HG02852 (cell line): ENCODE measurements around the gene H6PD.
A peak's percentile ranks its signal among the peaks of the same experiment; 100 is the strongest.

Experiments used
- ATAC-seq: cut with Tn5 transposase; IDR thresholded peaks from one replicate; pipeline ENCODE4 v1.9.1; 2021; ENCODE audit warnings: mild to moderate bottlenecking, moderate library complexity; ENCODE audit not compliant: unreplicated experiment

The H6PD gene

GRCh38 chr1:9275567-9276034 lies 41.0 kb downstream of the H6PD start:
- peak; percentile 78 for ATAC-seq

DNA sequence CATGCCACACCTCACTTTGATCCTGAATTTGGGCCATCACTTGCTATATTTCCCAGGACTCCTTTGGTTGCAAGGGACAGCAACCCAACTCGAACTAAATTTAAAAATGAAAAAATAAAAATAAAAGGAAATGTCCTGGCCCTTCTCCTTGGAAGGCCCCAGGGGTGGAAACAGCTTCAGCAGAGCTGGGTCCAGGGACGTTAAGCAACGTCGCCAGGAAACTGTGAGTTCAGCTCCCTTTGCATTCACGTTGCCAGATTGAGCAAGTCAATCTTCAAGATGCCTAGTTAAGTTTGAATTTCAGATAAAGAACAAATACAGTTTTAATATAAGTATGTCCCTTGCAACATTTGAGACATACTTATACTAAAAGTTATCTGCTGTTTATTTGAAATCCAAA lies 43.5 kb downstream of the H6PD start:
- ATAC-seq = no peak

- ATAC-seq = no peak
These were observed 44.1 kb downstream of the H6PD start for GRCh38 chr1:9278585-9279153.

- no peak for ATAC-seq
These were observed 44.7 kb downstream of the H6PD start for GRCh38 chr1:9279172-9279840.

DNA sequence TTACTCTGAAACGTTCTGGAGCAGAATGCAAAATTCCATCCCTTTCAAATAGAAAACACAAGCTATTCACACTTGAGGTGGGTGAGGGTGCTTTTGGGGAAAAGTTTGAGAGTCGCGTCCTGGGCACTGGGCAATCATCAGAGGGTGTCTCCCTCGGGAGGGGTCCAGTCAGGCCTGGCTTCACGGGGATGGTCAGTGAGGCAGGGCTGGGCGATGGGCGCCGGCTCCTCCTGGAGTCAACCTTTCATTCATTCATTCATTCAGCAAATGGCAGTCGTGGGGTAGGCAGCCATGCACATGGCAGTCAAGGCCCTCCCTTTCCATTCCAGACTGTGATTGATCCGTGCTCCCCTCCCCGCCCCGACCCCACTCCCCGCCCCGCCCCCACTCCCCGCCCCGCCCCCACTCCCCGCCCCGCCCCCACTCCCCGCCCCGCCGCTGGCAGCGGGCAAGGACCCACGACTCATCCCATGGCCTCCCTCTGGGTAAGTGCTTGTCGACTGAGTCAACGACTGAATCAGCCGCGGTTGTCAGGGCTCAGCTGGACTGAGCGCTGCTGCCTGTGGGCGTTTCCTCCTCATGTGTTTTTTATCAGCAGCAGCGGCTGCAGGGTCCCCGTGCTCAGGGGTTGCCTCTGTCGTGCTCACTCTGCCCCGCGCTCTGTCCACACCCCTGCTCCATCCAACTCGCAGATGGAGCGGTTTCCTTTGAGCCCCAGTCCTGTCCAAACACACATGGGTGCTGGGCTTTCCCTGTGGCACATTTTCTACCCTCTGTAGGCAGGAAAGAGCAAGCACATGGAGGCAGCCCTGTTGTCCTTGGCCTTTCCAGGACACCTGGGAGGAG lies 45.7 kb downstream of the H6PD start:
- no peak for ATAC-seq

- ATAC-seq = no peak
These were observed 46.7 kb downstream of the H6PD start for GRCh38 chr1:9281071-9281827.

GRCh38 chr1:9281908-9282695 lies 47.5 kb downstream of the H6PD start:
- no peak for ATAC-seq

DNA sequence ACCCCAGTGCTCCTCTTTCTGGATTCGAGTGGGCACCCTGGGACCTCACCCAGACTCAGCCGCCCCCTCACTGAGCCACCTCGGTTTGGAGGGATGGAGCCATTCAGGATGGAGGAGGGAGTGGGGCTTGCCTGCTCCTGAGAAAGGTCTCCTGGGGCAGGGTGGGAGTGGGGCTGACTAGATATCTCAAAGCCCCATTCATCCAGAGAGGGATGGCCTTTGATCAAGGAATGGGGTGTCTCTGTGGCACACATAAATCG lies 48.1 kb downstream of the H6PD start:
- no peak for ATAC-seq

- ATAC-seq = no peak
These were observed 49.5 kb downstream of the H6PD start for GRCh38 chr1:9284061-9284460.

GRCh38 chr1:9286556-9286955 lies 52.0 kb downstream of the H6PD start:
- ATAC-seq = no peak

DNA sequence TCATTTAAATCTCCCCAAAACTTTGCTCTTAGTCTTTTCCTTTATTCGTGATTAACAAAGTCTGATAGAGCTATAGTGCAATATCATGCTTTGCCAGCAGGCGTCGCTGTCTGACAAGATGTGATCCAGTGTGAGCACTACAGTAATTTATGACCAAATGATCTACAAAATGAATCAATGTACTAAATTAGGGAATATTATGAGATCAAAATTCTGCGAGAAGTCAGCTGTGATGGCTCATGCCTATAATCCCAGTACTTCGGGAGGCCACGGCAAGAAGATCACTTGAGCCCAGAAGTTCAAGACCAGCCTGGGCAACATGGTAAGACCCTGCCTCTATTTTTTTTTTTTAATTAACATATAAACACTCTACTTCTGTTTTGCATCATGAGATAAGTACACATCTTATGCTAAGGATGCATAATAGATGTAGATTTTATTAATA lies 54.5 kb downstream of the H6PD start:
- ATAC-seq = no peak

DNA sequence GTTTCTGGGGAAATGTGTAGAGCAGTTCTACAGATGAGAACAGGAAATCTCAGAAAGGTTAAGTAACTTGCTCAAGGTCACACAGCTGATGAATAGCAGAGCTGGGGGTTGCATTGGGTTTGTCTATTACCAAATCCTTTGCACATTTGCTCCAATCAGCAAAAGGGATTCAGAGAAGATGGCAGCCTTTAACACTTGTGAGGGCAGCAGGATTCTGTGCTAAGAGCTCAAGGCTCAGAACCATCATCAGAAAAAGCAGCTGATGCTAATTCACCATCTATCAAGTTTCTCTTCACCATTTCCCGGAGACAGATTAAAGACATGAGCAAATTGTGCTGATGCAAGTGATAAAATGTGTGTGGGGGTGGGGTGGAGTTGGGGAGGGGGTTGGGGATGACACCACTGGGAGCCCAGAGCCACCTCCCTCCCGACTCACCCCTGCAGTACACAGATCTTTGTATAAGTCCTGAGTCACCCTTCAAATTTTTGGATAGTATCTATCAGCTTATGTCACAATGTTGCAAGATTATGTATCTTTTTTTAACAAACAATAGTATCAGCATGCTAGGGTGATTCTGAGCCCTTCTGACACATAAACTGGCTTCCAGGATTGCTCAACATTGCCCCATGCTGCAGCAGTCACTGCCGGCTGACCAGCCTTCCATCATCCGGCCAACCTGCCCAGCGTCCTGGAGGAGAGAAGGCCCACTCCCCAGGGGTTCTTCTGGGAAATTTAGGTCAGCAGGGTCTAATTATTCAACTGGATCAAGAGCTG lies 55.3 kb downstream of the H6PD start:
- ATAC-seq = no peak

DNA sequence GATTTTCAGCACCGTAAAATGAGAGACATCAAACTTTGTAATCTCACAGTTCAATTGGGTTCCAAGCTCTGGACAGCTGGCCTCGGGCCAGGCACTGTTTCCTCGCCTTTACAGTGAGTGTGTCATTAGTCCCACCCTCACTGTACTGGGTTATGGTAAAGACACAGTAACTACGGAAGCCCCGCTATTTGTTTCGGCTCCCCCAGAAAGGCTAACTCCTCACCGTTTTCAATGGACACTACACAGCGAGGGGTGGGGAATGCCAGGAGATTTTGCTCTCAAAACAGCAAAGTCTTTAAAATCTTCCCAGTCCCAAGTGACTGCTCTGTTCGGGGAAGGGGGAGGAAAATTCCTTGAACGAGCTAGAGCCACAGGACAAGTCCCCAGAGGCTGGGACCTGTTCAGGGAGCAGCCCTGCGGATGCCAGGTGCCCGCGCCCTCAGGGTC lies 57.4 kb downstream of the H6PD start:
- no peak for ATAC-seq

DNA sequence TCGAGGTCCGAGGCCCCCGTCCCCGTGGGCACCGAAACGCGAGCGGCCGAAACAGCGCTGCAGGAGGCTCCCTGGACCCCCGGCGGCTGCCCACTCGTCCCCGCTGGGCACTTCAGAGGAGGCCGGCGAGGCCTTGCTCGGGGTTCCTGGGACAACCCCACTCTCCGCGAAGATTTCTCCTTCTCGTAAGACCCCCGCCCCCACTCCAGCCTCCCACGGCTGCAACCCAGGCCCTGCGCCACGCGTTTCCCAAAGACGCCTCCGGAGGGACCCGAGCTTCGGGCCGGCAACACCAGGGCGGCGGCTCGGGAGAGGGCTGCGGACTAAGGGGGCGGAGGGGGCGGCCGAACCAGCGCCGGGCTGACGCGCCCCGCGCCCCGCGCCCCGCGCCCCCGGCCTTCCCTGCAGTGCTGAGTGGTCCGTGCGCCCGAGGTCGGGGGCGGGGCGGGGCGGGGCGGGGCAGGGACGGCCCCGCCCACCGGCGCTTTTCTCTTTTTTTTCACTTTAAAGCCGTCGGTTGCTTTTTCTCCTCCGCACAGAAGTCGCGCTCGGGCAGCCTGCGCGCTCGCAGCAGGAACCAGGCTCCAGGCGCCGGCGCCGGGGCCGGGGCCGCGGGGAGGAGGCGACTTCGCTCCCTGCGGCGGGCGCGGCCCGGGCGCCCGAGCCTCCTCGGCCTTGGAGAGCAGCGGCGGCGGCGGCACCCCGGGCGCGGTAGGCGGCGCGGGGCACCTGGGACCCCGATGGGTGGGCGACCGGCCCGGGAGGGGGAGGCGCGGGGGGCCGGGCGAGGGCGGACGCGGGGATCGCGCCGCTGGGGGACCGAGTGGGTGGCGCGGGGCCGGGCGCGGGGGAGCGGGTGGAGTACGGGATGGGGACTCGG lies 58.0 kb downstream of the H6PD start, which contains the start of gene SPSB1:
SPSB1 (plus strand) TSS at position 534 of the 880 bp plus-strand sequence. CDS start 62,998 bp downstream, outside the sequence.
- peak; percentile 49 for ATAC-seq

DNA sequence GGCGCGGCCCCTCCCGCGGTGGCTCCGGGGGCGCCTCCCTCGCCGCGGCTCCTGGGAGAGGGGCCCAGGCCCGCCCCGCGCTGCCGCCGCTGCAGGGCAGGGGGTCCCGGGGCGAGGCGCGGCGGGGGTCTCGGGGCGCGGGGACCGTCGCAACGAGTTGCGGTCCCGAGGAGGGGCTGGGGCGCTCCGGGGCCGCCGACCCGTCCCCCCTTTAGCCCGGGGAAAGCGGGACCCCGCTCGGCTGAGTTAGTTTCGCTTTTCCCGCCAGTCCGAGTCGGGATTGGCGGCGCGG lies 58.6 kb downstream of the H6PD start:
- ATAC-seq = peak; percentile 13

GRCh38 chr1:9293533-9294404 lies 59.2 kb downstream of the H6PD start:
- peak; percentile 29 for ATAC-seq

DNA sequence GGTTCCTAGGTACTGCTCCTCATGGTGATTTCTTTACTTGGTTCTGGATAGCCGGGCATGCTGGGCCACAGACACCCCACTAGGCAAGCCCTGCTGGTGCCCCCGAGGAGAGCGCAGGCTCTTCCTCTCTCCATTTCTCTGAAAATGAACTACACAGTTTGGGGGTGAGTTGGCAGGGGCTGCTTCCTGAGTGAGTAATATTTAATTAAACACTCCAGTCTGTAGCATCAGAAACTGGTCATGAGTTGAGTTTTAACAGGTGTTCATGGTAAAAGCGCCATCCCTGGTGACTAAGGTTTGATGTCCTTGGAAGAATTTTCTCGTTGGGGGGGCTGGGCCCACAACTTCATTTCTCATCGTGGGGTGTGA lies 59.8 kb downstream of the H6PD start:
- ATAC-seq = no peak
